Body of pancreas (tissue), 4 donors: ENCODE data around the gene ALX4. TPM values are rescaled to one million over a fixed set of nuclear protein-coding genes. Genes with fewer than 3 reads are reported as not detected.

Experiments
- ATAC-seq: fragments of 150-250 bp; one replicate; pipeline ENCODE4 v1.9.1; 2016
- DNase-seq, 4 donors: peaks; one replicate each; pipeline ENCODE4 v3.0.0-alpha.2; 2019
- H3K27ac ChIP-seq, 4 donors: fragments of 200-600 bp; sonication (generic); 1 replicate in 3 of 4; 2 replicates in 1 of 4; pipeline versions ENCODE4 v1.5.1 to v1.6.1; 2016 to 2019; ENCODE audit warnings: mild to moderate bottlenecking in 1 of 4, mixed read lengths in 1 of 4, moderate library complexity in 1 of 4
- H3K27me3 ChIP-seq, 2 donors: fragments of 200-600 bp; sonication (generic); one replicate each; pipeline ENCODE4 v1.6.0; 2016; ENCODE audit warnings: mild to moderate bottlenecking in 1 of 2
- H3K36me3 ChIP-seq, 2 donors: fragments of 200-600 bp; sonication (generic); replicated peaks in 1 of 2; 2 replicates each; pipeline ENCODE4 v1.5.1; 2016; ENCODE audit warnings: low read depth in 2 of 2; ENCODE audit not compliant: insufficient read depth in 1 of 2
- H3K4me1 ChIP-seq: fragments of 200-600 bp; sonication (generic); one replicate; pipeline ENCODE4 v1.6.0; 2016
- H3K4me3 ChIP-seq, 2 donors: fragments of 200-600 bp; sonication (generic); 1 replicate in 1 of 2; 2 replicates in 1 of 2; pipeline ENCODE4 v1.5.1; 2016 to 2019
- H3K9me3 ChIP-seq, 3 donors: fragments of 200-600 bp; sonication (generic); 1 replicate in 2 of 3; 2 replicates in 1 of 3; pipeline ENCODE4 v1.5.1; 2016
- CTCF ChIP-seq, 7 experiments: fragments of 450-650 bp in 4 of 7; fragments of 200-600 bp in 3 of 7; sonication (generic) in 3 of 7; IDR thresholded peaks; one replicate each; pipeline ENCODE4 v1.5.1; 2016 to 2019; ENCODE audit warnings: antibody characterized with exemption in 7 of 7
- POLR2A ChIP-seq, 3 donors: fragments of 450-650 bp; IDR thresholded peaks; one replicate each; pipeline ENCODE4 v1.6.1; 2016; ENCODE audit warnings: antibody characterized with exemption in 3 of 3, mild to moderate bottlenecking in 2 of 3
- WGBS, 2 donors: methylation state at CpG; one replicate each; pipeline ENCODE4 v1.1.5; 2017; 5-methylcytosine and 5-hydroxymethylcytosine counted together
- intact Hi-C: fragments of 100-400 bp; cut with DNase I; formaldehyde crosslinking; loops from one replicate; pipeline ENCODE4 v1.15.1; 2023
- total RNA-seq, 2 donors: library from RNA; depleted of rRNA; stranded (reverse); fragments of >200 nt; gene quantifications; one replicate each; pipeline ENCODE4 v1.1.0, GENCODE V29; 2016

ALX4 gene
- total RNA-seq, 2 donors from 2014 or later, result not detected

- H3K27ac ChIP-seq, result no peak overlapping the region
- DNase-seq (no peak), ATAC-seq (no peak)
- H3K4me1 ChIP-seq, result peaks cover 7% of the 10 kb centered on the region
- intact Hi-C loops, result no loop called here
- 66 to 67% methylated on average over 10 of the region's 10 CpGs for WGBS, 2 donors
- no peaks in the 10 kb centered on the region for H3K9me3 ChIP-seq
- H3K4me3 ChIP-seq, result no peak overlapping the region
- no peaks in the 10 kb centered on the region for H3K27me3 ChIP-seq
- H3K36me3 ChIP-seq, result no peaks in the 10 kb centered on the region
- TF ChIP-seq POLR2A (IDR thresholded peaks at IDR 0.05) (no peak), CTCF (IDR thresholded peaks at IDR 0.05) (no peak)
These were observed 17.8 kb upstream of the ALX4 start for GRCh38 chr11:44327730-44328129.

GRCh38 chr11:44326615-44327475, 16.9 kb upstream of the ALX4 start:
- Histone ChIP-seq H3K27ac (no peak overlapping the region), H3K4me3 (no peak overlapping the region), H3K27me3 (no peaks in the 10 kb centered on the region), H3K9me3 (no peaks in the 10 kb centered on the region), H3K4me1 (peaks cover 7% of the 10 kb centered on the region), H3K36me3 (no peaks in the 10 kb centered on the region)
- no peak for TF ChIP-seq POLR2A (IDR thresholded peaks at IDR 0.05)
- no peak for TF ChIP-seq CTCF (IDR thresholded peaks at IDR 0.05)
- ATAC-seq (no peak), DNase-seq (no peak)
- intact Hi-C loops, result no loop called here
- WGBS, 2 donors, result 43 to 56% methylated on average over 12 to 15 of the region's 15 CpGs

- no peak overlapping the region for H3K27ac ChIP-seq
- 70 to 76% methylated on average over 5 of the region's 5 CpGs for WGBS, 2 donors
- H3K4me1 ChIP-seq, result peaks cover 7% of the 10 kb centered on the region
- intact Hi-C loops, result no loop called here
- no peaks in the 10 kb centered on the region for H3K27me3 ChIP-seq
- H3K36me3 ChIP-seq, result no peaks in the 10 kb centered on the region
- no peak for ATAC-seq
- no peak for DNase-seq
- H3K9me3 ChIP-seq, result no peaks in the 10 kb centered on the region
- no peak overlapping the region for H3K4me3 ChIP-seq
- TF ChIP-seq POLR2A (IDR thresholded peaks at IDR 0.05), result no peak
- no peak for TF ChIP-seq CTCF (IDR thresholded peaks at IDR 0.05)
These were observed 15.8 kb upstream of the ALX4 start for GRCh38 chr11:44325698-44326097.

DNA sequence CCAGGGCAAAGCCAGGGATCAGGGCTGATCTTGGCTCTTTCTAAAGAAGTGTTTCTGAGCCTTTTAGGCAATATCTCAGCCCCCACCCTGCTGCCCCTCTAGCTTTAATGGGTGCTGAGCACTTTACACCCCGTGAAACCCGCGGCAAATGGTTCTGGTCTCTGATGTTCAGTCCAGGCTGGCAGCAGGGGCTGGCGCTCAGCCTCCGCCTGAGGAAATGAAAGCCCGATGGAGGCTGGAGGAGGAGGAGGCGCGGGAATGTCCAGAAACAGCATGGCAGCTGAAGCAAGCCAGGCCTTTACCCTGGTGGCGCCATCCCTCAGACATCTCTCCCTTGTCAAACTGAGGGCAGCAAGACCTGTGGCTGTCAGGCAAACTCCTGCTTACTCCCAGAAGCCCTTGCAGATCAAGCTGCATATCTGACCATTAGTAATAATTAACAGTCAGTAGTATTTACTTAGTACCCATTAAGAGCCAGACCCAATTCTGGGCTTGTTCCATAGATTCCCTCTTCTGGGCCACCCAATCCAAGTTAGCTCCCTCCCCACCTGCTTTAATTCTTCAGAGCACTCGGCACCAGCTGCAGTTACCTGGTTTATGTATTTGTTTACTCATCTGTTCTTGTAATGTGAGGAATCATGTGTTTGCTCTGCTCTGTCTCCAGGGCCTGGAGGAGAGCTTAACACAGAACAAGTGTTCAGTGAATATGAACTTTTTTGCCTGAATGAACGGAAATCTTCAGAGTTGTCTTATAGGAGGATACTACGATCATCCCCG, 15.0 kb upstream of the ALX4 start:
- H3K27me3 ChIP-seq, result peaks cover 0 to 5% of the 10 kb centered on the region in 2 donors
- intact Hi-C loops, result no loop called here
- H3K27ac ChIP-seq, result no peak overlapping the region
- peak; percentile 18 for ATAC-seq
- no peak overlapping the region for H3K4me3 ChIP-seq
- DNase-seq, result no peak
- TF ChIP-seq CTCF (IDR thresholded peaks at IDR 0.05) (no peak), POLR2A (IDR thresholded peaks at IDR 0.05) (no peak)
- 36 to 40% methylated on average over 8 to 13 of the region's 13 CpGs for WGBS, 2 donors
- H3K36me3 ChIP-seq, result no peaks in the 10 kb centered on the region
- H3K9me3 ChIP-seq, result no peaks in the 10 kb centered on the region
- peaks cover 7% of the 10 kb centered on the region for H3K4me1 ChIP-seq
